ENCODE data around the gene SRGAP2.
"Not testable (repeated sequence)": the region's sequence is repeated elsewhere in the genome, so short reads cannot be mapped to it uniquely, and the experiment has no call there.

Gene SRGAP2

DNA sequence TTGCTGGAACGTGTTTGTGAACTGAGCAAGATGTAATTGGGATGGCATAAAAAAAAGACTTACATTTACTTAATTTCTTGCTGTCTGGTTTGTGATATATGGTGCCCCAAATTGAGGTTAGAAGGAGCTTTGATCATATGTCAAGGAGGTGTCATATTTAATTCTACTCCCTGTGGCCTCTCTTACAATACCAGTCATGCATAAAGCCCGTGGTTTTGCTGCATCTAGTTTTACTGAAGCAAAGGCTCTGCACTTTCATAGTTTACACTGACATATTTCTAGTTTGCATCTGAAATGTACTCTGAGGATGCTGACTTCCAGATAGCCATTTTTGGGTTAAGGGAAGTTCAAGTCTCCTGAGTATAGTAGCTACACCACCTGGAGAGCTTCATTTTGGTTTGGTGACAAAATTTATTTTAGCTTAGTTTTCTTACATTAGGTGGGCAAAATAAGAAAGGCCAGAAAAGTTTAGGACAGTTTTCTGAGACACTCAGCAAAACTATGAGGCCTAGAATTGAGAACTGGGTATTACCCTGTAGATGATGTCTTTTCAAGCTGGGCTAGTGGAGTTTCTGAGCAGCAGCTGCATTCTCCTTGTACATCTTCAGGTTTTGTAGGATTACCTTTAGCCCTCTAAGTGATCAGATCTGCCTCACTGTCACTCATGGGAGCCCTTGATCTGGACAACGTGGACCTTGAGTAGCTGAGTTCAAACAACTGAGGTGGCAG lies 47.8 kb downstream of the SRGAP2 start:
- DNase-seq (ENCODE audit: low read depth), result not testable (repeated sequence)

DNA sequence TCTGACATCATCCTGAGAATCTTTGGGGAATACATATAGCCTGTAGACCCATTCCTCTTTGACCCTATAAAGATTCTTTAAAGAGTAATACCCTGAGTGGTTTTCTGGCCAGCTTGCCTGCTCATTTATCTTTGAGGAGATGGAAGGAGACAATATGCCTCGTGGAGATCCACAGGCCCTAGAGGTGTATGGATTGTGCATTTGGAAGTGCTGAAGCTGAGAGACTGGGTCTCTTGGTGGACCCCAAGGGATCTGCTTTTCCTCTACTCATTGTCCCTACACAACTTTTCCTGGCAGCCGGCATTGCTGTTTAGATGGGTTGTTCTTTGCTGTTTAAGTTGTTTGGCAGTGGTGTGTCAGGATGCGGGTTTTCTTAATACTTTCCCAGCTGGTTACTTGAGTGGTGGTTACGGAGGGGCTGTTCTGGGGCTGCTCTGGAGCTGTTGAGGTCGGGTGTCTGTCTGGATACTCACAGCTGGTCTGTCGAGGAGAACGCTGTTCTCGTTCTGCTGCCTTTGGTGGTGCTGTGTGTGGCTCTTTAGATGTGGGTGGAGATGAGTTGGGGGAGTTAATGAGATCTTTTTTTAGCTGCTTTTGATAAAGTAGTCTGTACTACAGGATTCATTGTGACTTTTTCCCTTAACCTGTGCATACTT lies 49.5 kb downstream of the SRGAP2 start:
- not testable (repeated sequence) for DNase-seq (ENCODE audit: low read depth)
